Urinary bladder (tissue), 4 donors: ENCODE results near the gene HDAC2. TPM values are rescaled to one million over a fixed set of nuclear protein-coding genes. Genes with fewer than 3 reads are reported as not detected.
"Not testable (repeated sequence)": the region's sequence is repeated elsewhere in the genome, so short reads cannot be mapped to it uniquely, and the experiment has no call there.

Experiments used
- DNase-seq: peaks from one replicate; pipeline ENCODE4 v3.0.0-alpha.2; 2015; ENCODE audit errors: extremely low spot score
- H3K27ac ChIP-seq: one replicate; pipeline ENCODE4 v1.5.1; 2013; ENCODE audit warnings: low read depth, mild to moderate bottlenecking, moderate library complexity
- H3K36me3 ChIP-seq: one replicate; pipeline ENCODE4 v1.6.1; 2013; ENCODE audit warnings: mild to moderate bottlenecking, moderate library complexity; ENCODE audit not compliant: insufficient read depth
- H3K4me1 ChIP-seq: one replicate; pipeline ENCODE4 v1.6.1; 2013; ENCODE audit warnings: mild to moderate bottlenecking, moderate library complexity; ENCODE audit not compliant: insufficient read depth
- H3K4me3 ChIP-seq: one replicate; pipeline ENCODE4 v1.5.1; 2013; ENCODE audit warnings: low read depth, low read length
- WGBS: extraction: QIAGEN DNeasy Blood & Tissue Kit; methylation state at CpG from one replicate; pipeline ENCODE4 v1.1.7; 2013; 5-methylcytosine and 5-hydroxymethylcytosine counted together
- polyA plus RNA-seq: library from polyadenylated mRNA; stranded (reverse); fragments of 200-250 nt; gene quantifications from one replicate; pipeline ENCODE4 v1.2.3, GENCODE V29; 2013
- total RNA-seq: library from RNA; depleted of rRNA; stranded (reverse); fragments of >200 nt; gene quantifications from one replicate; pipeline ENCODE4 v1.2.3, GENCODE V29; 2014
- donor health status: healthy with polysubstance abuse.
- donor health status: healthy.

HDAC2 gene
- total RNA-seq (103 TPM), polyA plus RNA-seq (77.9 TPM)

DNA sequence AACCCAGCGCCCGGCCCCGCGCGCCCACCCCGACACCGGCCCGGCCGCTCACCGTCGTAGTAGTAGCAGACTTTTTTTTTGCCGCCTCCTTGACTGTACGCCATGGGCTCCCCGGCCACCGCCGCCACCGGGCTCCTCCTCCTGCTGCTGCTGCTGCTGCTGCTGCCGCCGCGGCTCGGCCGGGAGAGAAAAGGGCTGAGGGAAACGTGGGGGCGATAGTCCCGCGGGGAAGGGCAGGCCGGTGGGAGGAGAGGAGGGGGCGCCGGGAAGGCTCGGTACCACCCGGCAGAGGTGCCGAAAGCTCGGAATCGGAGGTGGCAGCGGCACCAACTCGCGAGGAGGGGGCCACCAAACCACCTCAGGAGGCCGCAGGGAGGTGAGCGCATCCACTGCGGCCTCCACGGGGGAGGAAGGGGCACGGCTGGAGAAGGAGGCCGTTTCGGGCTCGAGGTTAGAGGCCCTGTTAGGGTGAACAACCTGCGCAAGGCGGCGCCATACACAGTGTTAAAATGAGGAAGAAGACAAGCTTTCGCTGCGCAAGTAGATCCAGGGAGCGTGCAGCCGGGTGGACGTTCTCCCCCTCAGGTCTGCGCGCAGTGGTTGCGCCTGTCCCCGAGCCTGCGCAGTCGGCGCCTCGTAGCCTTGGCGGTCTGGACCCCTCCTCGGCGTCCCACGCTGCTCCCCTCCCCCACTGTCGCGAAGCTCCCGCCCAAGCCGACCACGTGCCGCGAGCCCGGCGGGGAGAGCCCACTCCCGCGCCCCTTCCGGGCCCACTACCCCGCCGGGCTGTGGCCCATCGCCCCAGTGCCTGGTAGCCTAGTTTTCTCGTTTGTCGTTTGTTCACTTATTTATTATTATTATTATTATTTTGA, at the start of gene HDAC2:
Gene HDAC2, minus strand, starts transcription at position 344 of the 872 bp plus-strand sequence. Its CDS starts 240 bp downstream, at position 104.
- peak; percentile 66 for DNase-seq
- WGBS: under 1% methylated on average over 82 of the region's 82 CpGs
- Histone ChIP-seq H3K4me3 (peak within 1 kb of the TSS; percentile 78), H3K36me3 (no peaks in the 10 kb centered on the region), H3K27ac (peak within 1 kb of the TSS; percentile 89), H3K4me1 (peaks cover 2% of the 10 kb centered on the region)

- Histone ChIP-seq H3K4me3 (no peak overlapping the region), H3K4me1 (no peaks in the 10 kb centered on the region), H3K36me3 (no peaks in the 10 kb centered on the region), H3K27ac (no peak overlapping the region)
- 93% methylated on average over 15 of the region's 15 CpGs for WGBS
- DNase-seq: no peak
These were observed 49.2 kb upstream of the HDAC2 start for GRCh38 chr6:114020196-114020595.

DNA sequence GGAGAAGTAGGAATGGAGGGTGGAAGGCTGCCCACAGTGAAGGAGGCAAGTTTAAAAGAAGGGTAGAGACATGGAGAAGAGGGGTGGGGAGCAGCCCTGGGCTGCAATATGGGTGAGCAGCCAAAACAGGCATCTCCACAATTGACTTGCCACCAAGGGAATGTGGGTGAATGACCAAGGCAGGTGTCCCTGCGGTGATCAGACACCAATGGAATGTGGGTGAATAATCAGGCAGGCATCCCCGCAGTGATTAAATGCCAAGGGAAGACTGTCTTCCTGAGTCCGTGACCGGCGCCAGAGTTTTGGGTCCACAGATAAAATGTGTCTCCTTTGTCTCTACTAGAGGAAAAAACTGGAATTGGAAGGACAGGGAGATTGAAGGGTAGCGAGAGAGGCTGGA, 46.2 kb upstream of the HDAC2 start:
- WGBS: 96% methylated on average over 6 of the region's 6 CpGs
- not testable (repeated sequence) for H3K36me3 ChIP-seq, H3K4me1 ChIP-seq, H3K4me3 ChIP-seq, DNase-seq, H3K27ac ChIP-seq

- H3K4me3 ChIP-seq, H3K36me3 ChIP-seq, H3K27ac ChIP-seq, DNase-seq, H3K4me1 ChIP-seq: not testable (repeated sequence)
- 53% methylated on average over 2 of the region's 2 CpGs for WGBS
These were observed 43.2 kb upstream of the HDAC2 start for GRCh38 chr6:114014106-114014505.

DNA sequence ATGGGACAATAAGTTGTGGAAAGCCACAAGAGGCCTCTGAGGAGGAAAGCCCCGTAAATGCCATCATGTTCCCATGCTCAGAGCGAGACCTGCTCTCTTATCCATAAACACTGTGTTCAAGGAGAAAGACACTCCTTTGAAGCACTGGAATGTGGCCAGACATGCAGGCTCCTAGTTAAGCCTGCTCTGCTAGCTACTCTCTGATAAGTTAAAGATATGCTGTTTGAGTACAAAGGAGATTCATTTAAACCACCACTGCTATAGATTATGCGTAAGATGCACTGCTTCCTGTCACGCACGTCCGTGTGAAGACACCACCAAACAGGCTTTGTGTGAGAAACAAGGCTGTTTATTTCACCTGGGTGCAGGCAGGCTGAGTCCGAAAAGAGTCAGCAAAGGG, 40.5 kb upstream of the HDAC2 start:
- not testable (repeated sequence) for H3K4me1 ChIP-seq, DNase-seq, H3K4me3 ChIP-seq, H3K36me3 ChIP-seq, H3K27ac ChIP-seq
- WGBS: 44% methylated on average over 7 of the region's 7 CpGs

DNA sequence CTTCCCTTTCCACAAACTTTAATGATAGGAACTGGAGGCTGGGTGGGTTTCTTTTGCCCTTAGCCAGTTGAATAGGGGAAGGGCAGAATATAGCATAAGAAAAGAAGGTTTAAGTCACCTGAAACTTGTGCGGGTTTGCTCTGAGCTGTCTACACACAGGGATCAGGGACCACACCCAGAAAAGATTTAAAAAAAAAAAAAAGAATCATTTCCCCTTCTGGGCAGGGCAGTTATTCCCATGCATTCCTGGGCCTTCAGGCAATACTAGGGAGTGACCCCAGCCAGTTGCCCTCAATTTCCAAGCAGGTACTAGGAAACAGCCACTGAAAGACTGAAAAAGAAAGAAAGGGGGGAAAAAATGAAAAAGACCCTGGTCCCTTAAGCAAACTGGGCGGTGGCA, 39.6 kb upstream of the HDAC2 start:
- no peaks in the 10 kb centered on the region for H3K4me1 ChIP-seq
- DNase-seq: no peak
- no peaks in the 10 kb centered on the region for H3K36me3 ChIP-seq
- no peak overlapping the region for H3K4me3 ChIP-seq
- no peak overlapping the region for H3K27ac ChIP-seq
- WGBS: 96% methylated on average over 2 of the region's 2 CpGs

DNA sequence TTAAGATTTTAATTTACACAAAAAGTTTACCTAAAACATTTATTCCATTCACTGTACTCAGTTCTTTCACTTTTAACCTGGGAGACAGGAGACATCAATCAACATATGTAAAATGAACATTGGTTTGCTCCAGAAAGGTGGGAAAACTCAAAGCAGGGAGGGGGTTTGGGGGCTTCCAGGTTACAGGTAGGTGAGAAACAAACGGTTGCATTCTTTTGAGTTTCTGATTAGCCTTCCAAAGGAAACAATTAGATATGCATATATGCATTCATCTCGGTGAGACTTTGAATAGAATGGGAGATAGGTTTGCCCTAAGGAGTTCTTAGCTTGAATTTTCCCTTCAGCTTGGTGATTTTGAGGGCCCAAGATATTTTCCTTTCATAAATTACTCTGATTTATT, 38.2 kb upstream of the HDAC2 start:
- no peak overlapping the region for H3K27ac ChIP-seq
- WGBS: 55% methylated on average over 2 of the region's 2 CpGs
- no peak overlapping the region for H3K4me3 ChIP-seq
- no peaks in the 10 kb centered on the region for H3K36me3 ChIP-seq
- H3K4me1 ChIP-seq: no peaks in the 10 kb centered on the region
- DNase-seq: no peak

DNA sequence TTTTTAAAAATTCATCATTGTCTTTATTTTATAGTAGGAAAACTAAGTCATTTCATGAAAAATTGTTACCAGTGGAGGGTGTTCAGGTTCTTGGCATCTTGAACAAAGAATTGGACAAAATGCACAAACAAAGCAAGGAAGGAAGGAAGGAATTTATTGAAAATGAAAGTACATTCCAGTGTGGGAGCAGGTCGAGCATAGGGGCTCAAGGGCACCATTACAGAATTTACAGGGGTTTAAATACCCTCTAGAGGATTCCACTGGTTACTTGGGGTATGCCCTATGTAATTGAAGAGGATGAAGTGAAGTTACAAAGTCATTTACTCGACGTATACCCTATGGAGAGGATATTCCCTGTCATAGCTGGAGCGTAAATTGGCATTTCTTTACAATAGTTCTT, 37.4 kb upstream of the HDAC2 start:
- H3K27ac ChIP-seq: no peak overlapping the region
- 66% methylated on average over 4 of the region's 4 CpGs for WGBS
- H3K4me1 ChIP-seq: no peaks in the 10 kb centered on the region
- no peaks in the 10 kb centered on the region for H3K36me3 ChIP-seq
- no peak overlapping the region for H3K4me3 ChIP-seq
- no peak for DNase-seq

DNA sequence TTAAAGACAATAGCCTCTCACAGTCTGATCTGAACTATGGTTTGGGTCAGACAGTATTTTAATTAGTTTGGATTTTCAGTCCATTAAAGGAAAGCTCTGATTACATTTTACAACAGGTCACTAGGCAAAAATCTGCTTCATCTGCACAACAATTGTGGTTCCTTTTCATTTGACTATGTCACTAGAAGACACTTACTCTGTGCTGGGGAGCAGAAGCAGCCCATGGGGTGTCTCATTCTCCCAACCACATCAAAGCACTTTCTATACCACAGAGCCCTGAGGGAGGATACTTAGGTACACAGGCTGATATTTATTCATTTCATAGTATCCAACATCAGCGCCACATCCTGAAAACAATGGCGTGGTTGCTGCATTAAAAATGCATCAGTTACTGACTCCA, 36.6 kb upstream of the HDAC2 start:
- no peak overlapping the region for H3K4me3 ChIP-seq
- H3K36me3 ChIP-seq: no peaks in the 10 kb centered on the region
- 90% methylated on average over 2 of the region's 2 CpGs for WGBS
- no peaks in the 10 kb centered on the region for H3K4me1 ChIP-seq
- DNase-seq: no peak
- H3K27ac ChIP-seq: no peak overlapping the region

DNA sequence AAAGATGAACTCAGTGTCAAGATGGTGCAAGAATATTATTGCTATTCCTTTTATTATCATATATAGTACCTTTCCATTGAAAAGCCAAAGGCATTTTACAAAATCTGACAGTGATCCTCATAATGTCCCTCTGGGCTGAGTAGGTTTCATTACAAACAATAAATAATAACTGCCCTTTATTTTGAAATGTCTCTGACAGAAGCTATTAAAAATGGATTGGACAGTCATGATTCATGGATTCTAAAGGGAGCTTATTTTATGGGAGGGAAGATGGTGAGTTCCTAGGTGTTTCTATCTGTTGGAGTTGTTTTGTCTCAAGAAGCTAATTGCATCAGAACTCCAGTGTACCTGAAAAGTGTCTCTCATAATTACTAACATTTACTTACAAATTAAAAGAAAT, 30.4 kb upstream of the HDAC2 start:
- H3K4me1 ChIP-seq: no peaks in the 10 kb centered on the region
- no peak overlapping the region for H3K4me3 ChIP-seq
- no peak for DNase-seq
- H3K27ac ChIP-seq: no peak overlapping the region
- no peaks in the 10 kb centered on the region for H3K36me3 ChIP-seq

GRCh38 chr6:114000069-114000468, 29.1 kb upstream of the HDAC2 start:
- no peak for DNase-seq
- WGBS: 77% methylated on average over 2 of the region's 2 CpGs
- H3K4me3 ChIP-seq: no peak overlapping the region

DNA sequence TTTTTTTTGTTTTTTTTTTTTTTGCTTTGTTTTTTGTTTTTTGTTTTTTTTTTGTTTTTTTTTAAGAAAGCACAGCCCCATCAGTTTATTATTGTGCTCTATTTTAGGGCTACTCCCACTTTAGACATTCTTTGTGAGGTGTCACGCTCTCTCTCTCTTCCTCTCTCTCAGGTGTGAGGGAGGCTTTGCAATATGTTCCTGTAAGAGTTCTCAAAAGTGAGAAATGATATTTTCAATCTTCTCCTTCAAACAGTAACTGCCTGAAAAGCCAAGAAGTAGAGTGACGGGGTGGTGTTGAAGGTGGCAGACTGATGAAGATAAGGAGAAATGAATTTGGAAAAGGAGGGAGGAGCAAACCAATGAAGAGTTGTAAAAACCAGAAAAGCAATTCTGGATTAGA, 28.3 kb upstream of the HDAC2 start:
- WGBS: 92% methylated on average over 2 of the region's 2 CpGs
- no peak for DNase-seq
- no peak overlapping the region for H3K27ac ChIP-seq

More at GRCh38 chr6:114000069-114000468, 29.1 kb upstream of the HDAC2 start:
- no peaks in the 10 kb centered on the region for H3K4me1 ChIP-seq
- H3K36me3 ChIP-seq: no peaks in the 10 kb centered on the region
- no peak overlapping the region for H3K27ac ChIP-seq

GRCh38 chr6:113998811-113999210, 27.9 kb upstream of the HDAC2 start:
- Histone ChIP-seq H3K36me3 (no peaks in the 10 kb centered on the region), H3K27ac (no peak overlapping the region), H3K4me1 (no peaks in the 10 kb centered on the region), H3K4me3 (no peak overlapping the region)
- DNase-seq: no peak

More for the DNA sequence above, 28.3 kb upstream of the HDAC2 start:
- Histone ChIP-seq H3K4me1 (no peaks in the 10 kb centered on the region), H3K4me3 (no peak overlapping the region), H3K36me3 (no peaks in the 10 kb centered on the region)

GRCh38 chr6:113997116-113997515, 26.2 kb upstream of the HDAC2 start:
- no peaks in the 10 kb centered on the region for H3K36me3 ChIP-seq
- H3K27ac ChIP-seq: no peak overlapping the region
- no peak for DNase-seq
- WGBS: 54% methylated on average over 3 of the region's 3 CpGs
- H3K4me1 ChIP-seq: no peaks in the 10 kb centered on the region
- no peak overlapping the region for H3K4me3 ChIP-seq
